Loucy (cell line): ENCODE data around the gene FEZ2.

Source experiments
- H2AFZ ChIP-seq: fragments of 200-600 bp; sonication (generic); 2 replicates; pipeline ENCODE4 v1.6.0; 2016; ENCODE audit warnings: antibody characterized with exemption, mild to moderate bottlenecking, low read length, moderate library complexity
- H3F3A ChIP-seq: fragments of 200-600 bp; 2 replicates; pipeline ENCODE4 v1.6.0; 2016; ENCODE audit warnings: antibody characterized with exemption, low read depth, mild to moderate bottlenecking
- H3K27me3 ChIP-seq: fragments of 200-600 bp; sonication (generic); 2 replicates; pipeline ENCODE4 v1.6.1; 2014; ENCODE audit warnings: low read length, mild to moderate bottlenecking; ENCODE audit not compliant: insufficient read depth, poor library complexity, severe bottlenecking
- H3K36me3 ChIP-seq: fragments of 200-600 bp; sonication (generic); 2 replicates; pipeline ENCODE4 v1.6.1; 2016; ENCODE audit warnings: low read length; ENCODE audit not compliant: insufficient read depth
- H3K4me1 ChIP-seq: fragments of 200-600 bp; sonication (generic); 2 replicates; pipeline ENCODE4 v1.5.1; 2014; ENCODE audit warnings: low read length, mild to moderate bottlenecking; ENCODE audit not compliant: insufficient read depth, poor library complexity, severe bottlenecking
- H3K4me2 ChIP-seq: fragments of 200-600 bp; sonication (generic); 2 replicates; pipeline ENCODE4 v1.6.0; 2014; ENCODE audit warnings: antibody characterized with exemption, low read length, low read depth, mild to moderate bottlenecking; ENCODE audit not compliant: poor library complexity, severe bottlenecking
- H3K4me3 ChIP-seq: fragments of 200-600 bp; sonication (generic); 2 replicates; pipeline ENCODE4 v1.5.1; 2014; ENCODE audit warnings: low read length, mild to moderate bottlenecking, mixed read lengths; ENCODE audit not compliant: poor library complexity, severe bottlenecking
- H3K79me2 ChIP-seq: fragments of 200-600 bp; sonication (generic); 2 replicates; pipeline ENCODE4 v1.6.1; 2014; ENCODE audit warnings: low read length; ENCODE audit not compliant: insufficient read depth
- H3K9ac ChIP-seq: fragments of 200-600 bp; sonication (generic); 2 replicates; pipeline ENCODE4 v1.6.0; 2014; ENCODE audit warnings: mild to moderate bottlenecking, low read depth, low read length, moderate library complexity; ENCODE audit not compliant: poor library complexity, severe bottlenecking
- H3K9me2 ChIP-seq: fragments of 200-600 bp; sonication (generic); replicated peaks from 2 replicates; pipeline ENCODE4 v1.6.1; 2016; ENCODE audit warnings: low read depth, low read length, mixed read lengths
- H3K9me3 ChIP-seq: fragments of 200-600 bp; sonication (generic); 2 replicates; pipeline ENCODE4 v1.6.1; 2014; ENCODE audit warnings: mild to moderate bottlenecking, antibody characterized with exemption, low read length, low read depth; ENCODE audit not compliant: insufficient read depth
- H4K20me1 ChIP-seq: fragments of 200-600 bp; sonication (generic); 2 replicates; pipeline ENCODE4 v1.6.0; 2014; ENCODE audit warnings: antibody characterized with exemption, low read length, mild to moderate bottlenecking; ENCODE audit not compliant: insufficient read depth, poor library complexity, severe bottlenecking
- CTCF ChIP-seq: fragments of 200-600 bp; sonication (generic); conservative IDR thresholded peaks from 2 replicates; pipeline ENCODE4 v1.5.1; 2014; ENCODE audit warnings: mild to moderate bottlenecking, antibody characterized with exemption, low read length
- EZH2phosphoT487 ChIP-seq: fragments of 200-600 bp; IDR thresholded peaks from 2 replicates; pipeline ENCODE4 v1.6.1; 2018; ENCODE audit warnings: antibody characterized with exemption, mild to moderate bottlenecking, moderate library complexity, borderline replicate concordance

Gene FEZ2

GRCh38 chr2:36570416-36570815, 27.6 kb downstream of the FEZ2 start:
- H3K27me3 ChIP-seq, result no peaks in the 10 kb centered on the region
- H3K79me2 ChIP-seq, result no peaks in the 10 kb centered on the region; the same call in 1 of the 2 replicates
- H3K4me3 ChIP-seq, result no peak overlapping the region
- no peak overlapping the region for H3K4me2 ChIP-seq
- H3K9me2 ChIP-seq, result no peaks in the 10 kb centered on the region
- H3F3A ChIP-seq, result no peaks in the 10 kb centered on the region
- peaks cover 3% of the 10 kb centered on the region for H4K20me1 ChIP-seq
- H3K4me1 ChIP-seq, result peaks cover 6% of the 10 kb centered on the region
- H2AFZ ChIP-seq, result no peak overlapping the region
- peaks cover 37% of the 10 kb centered on the region; the same call in 1 of the 2 replicates for H3K36me3 ChIP-seq
- no peak for TF ChIP-seq EZH2phosphoT487
- TF ChIP-seq CTCF, result no peak
- no peaks in the 10 kb centered on the region for H3K9me3 ChIP-seq
- H3K9ac ChIP-seq, result no peak overlapping the region

- H3K4me2 ChIP-seq, result no peak overlapping the region
- H2AFZ ChIP-seq, result no peak overlapping the region
- no peaks in the 10 kb centered on the region for H3K9me2 ChIP-seq
- H4K20me1 ChIP-seq, result peaks cover 3% of the 10 kb centered on the region
- no peaks in the 10 kb centered on the region for H3K9me3 ChIP-seq
- no peaks in the 10 kb centered on the region for H3F3A ChIP-seq
- H3K27me3 ChIP-seq, result no peaks in the 10 kb centered on the region
- no peak overlapping the region for H3K4me3 ChIP-seq
- H3K79me2 ChIP-seq, result no peaks in the 10 kb centered on the region; the same call in 1 of the 2 replicates
- H3K4me1 ChIP-seq, result peaks cover 6% of the 10 kb centered on the region
- no peak overlapping the region for H3K9ac ChIP-seq
- TF ChIP-seq EZH2phosphoT487 (no peak), CTCF (no peak)
- H3K36me3 ChIP-seq, result peaks cover 35% of the 10 kb centered on the region; the same call in 1 of the 2 replicates
Observed at GRCh38 chr2:36569267-36569856, 28.6 kb downstream of the FEZ2 start.

- H3K4me1 ChIP-seq, result peaks cover 6% of the 10 kb centered on the region
- H3K9me3 ChIP-seq, result no peaks in the 10 kb centered on the region
- H4K20me1 ChIP-seq, result no peaks in the 10 kb centered on the region
- H3K4me2 ChIP-seq, result no peak overlapping the region
- H3K79me2 ChIP-seq, result no peaks in the 10 kb centered on the region; the same call in 1 of the 2 replicates
- H3K9ac ChIP-seq, result no peak overlapping the region
- no peaks in the 10 kb centered on the region for H3K9me2 ChIP-seq
- peaks cover 35% of the 10 kb centered on the region; the same call in 1 of the 2 replicates for H3K36me3 ChIP-seq
- TF ChIP-seq EZH2phosphoT487 (no peak), CTCF (no peak)
- no peak overlapping the region for H2AFZ ChIP-seq
- no peaks in the 10 kb centered on the region for H3F3A ChIP-seq
- H3K27me3 ChIP-seq, result no peaks in the 10 kb centered on the region
- H3K4me3 ChIP-seq, result no peak overlapping the region
Observed at GRCh38 chr2:36568516-36569246, 29.3 kb downstream of the FEZ2 start.
